Natural killer cell (primary cell): ENCODE results near the gene RBM47. TPM values are rescaled to one million over a fixed set of nuclear protein-coding genes. Genes with fewer than 3 reads are reported as not detected.

Experiments used
- ATAC-seq, 3 donors: fragments of 150-1000 bp in 2 of 3; fragments of 200-7000 bp in 1 of 3; cut with Tn5 transposase; 1 replicate in 1 of 3; 2 replicates in 2 of 3; pipeline ENCODE4 v1.10.0; 2021; ENCODE audit warnings: mild to moderate bottlenecking in 2 of 3, moderate library complexity in 2 of 3
- DNase-seq, 2 donors: peaks; one replicate each; pipeline versions ENCODE4 v3.0.0 to v3.0.0-alpha.2; 2013 to 2021; ENCODE audit warnings: mixed read lengths in 1 of 2
- H3K27ac ChIP-seq: one replicate; pipeline ENCODE4 v1.5.1; 2013; ENCODE audit warnings: mild to moderate bottlenecking, low read length
- H3K27me3 ChIP-seq: one replicate; pipeline ENCODE4 v1.6.1; 2013; ENCODE audit warnings: low read length; ENCODE audit not compliant: control insufficient read depth, insufficient read depth
- H3K36me3 ChIP-seq: one replicate; pipeline ENCODE4 v1.6.1; 2013; ENCODE audit warnings: low read length; ENCODE audit not compliant: control insufficient read depth, insufficient read depth
- H3K4me1 ChIP-seq: one replicate; pipeline ENCODE4 v1.6.1; 2013; ENCODE audit warnings: low read length; ENCODE audit not compliant: control insufficient read depth, insufficient read depth
- H3K4me3 ChIP-seq: one replicate; pipeline ENCODE4 v1.5.1; 2013; ENCODE audit warnings: low read length
- H3K9me3 ChIP-seq: one replicate; pipeline ENCODE4 v1.6.1; 2013; ENCODE audit warnings: low read length; ENCODE audit not compliant: control insufficient read depth, insufficient read depth
- H3K27ac Mint-ChIP-seq, 2 donors: one replicate each; pipeline ENCODE4 v1.8.0; 2022; ENCODE audit warnings: mild to moderate bottlenecking in 2 of 2, mixed read lengths in 2 of 2, moderate library complexity in 1 of 2
- H3K27me3 Mint-ChIP-seq, 2 donors: one replicate each; pipeline ENCODE4 v1.8.0; 2022; ENCODE audit warnings: low read depth in 2 of 2, mixed read lengths in 2 of 2
- H3K36me3 Mint-ChIP-seq: one replicate; pipeline ENCODE4 v1.8.0; 2022; ENCODE audit warnings: mixed read lengths
- H3K4me1 Mint-ChIP-seq, 2 donors: one replicate each; pipeline ENCODE4 v1.8.0; 2022; ENCODE audit warnings: mixed read lengths in 2 of 2
- H3K4me3 Mint-ChIP-seq: one replicate; pipeline ENCODE4 v1.8.0; 2022; ENCODE audit warnings: mild to moderate bottlenecking, moderate library complexity, mixed read lengths
- H3K9me3 Mint-ChIP-seq, 2 donors: one replicate each; pipeline ENCODE4 v1.8.0; 2022; ENCODE audit warnings: mixed read lengths in 2 of 2
- CTCF ChIP-seq: fragments of 200-600 bp; IDR thresholded peaks from one replicate; pipeline ENCODE4 v1.8.0; 2022; ENCODE audit warnings: antibody characterized with exemption
- WGBS: methylation state at CpG from one replicate; pipeline ENCODE4 v1.1.7; 2013; ENCODE audit warnings: missing lambda C conversion rate; ENCODE audit not compliant: insufficient coverage; 5-methylcytosine and 5-hydroxymethylcytosine counted together
- intact Hi-C: fragments of 100-400 bp; cut with micrococcal nuclease; formaldehyde crosslinking; loops from one replicate; pipeline ENCODE4 v1.14.2; 2022
- total RNA-seq, 4 donors: library from RNA; stranded (reverse); fragments of 120-200 nt in 1 of 4; gene quantifications; one replicate each; pipeline versions ENCODE4 v1.2.3 to v1.2.4, GENCODE V29; 2013 to 2022

The RBM47 gene
- total RNA-seq, 3 donors from 2014 or later (not counting 1 experiment from before 2014, with no cell fraction given) = 2.0 to 7.7 (median 3.9) TPM

GRCh38 chr4:40427128-40427527, 202.5 kb downstream of the RBM47 start:
- Mint-ChIP-seq H3K4me3 (no peak overlapping the region), H3K36me3 (no peaks in the 10 kb centered on the region), H3K4me1 (no peaks in the 10 kb centered on the region), H3K27me3 (peaks cover 4 to 11% of the 10 kb centered on the region in 2 donors), H3K27ac (no peak overlapping the region), H3K9me3 (no peaks in the 10 kb centered on the region)
- intact Hi-C loops = no loop called here
- 41% methylated on average over 3 of the region's 3 CpGs for WGBS
- Histone ChIP-seq H3K27ac (no peak overlapping the region), H3K4me1 (no peaks in the 10 kb centered on the region), H3K36me3 (no peaks in the 10 kb centered on the region), H3K4me3 (no peak overlapping the region), H3K9me3 (no peaks in the 10 kb centered on the region), H3K27me3 (no peaks in the 10 kb centered on the region)
- ATAC-seq (no peak), DNase-seq (no peak)
- no peak for TF ChIP-seq CTCF

GRCh38 chr4:40425799-40426574, 203.7 kb downstream of the RBM47 start:
- intact Hi-C loops = no loop called here
- 95% methylated on average over 24 of the region's 24 CpGs for WGBS
- no peak for TF ChIP-seq CTCF
- Mint-ChIP-seq H3K27ac (no peak overlapping the region), H3K9me3 (no peaks in the 10 kb centered on the region), H3K4me3 (no peak overlapping the region), H3K36me3 (no peaks in the 10 kb centered on the region), H3K4me1 (no peaks in the 10 kb centered on the region), H3K27me3 (peaks cover 4 to 11% of the 10 kb centered on the region in 2 donors)
- ATAC-seq (no peak), DNase-seq (no peak)
- Histone ChIP-seq H3K36me3 (no peaks in the 10 kb centered on the region), H3K9me3 (no peaks in the 10 kb centered on the region), H3K27me3 (no peaks in the 10 kb centered on the region), H3K4me1 (no peaks in the 10 kb centered on the region), H3K4me3 (no peak overlapping the region), H3K27ac (no peak overlapping the region)

GRCh38 chr4:40423735-40424134, 205.9 kb downstream of the RBM47 start:
- H3K27me3 Mint-ChIP-seq = peaks cover 4 to 11% of the 10 kb centered on the region in 2 donors
- H3K4me3 Mint-ChIP-seq = no peak overlapping the region
- no peaks in the 10 kb centered on the region for H3K9me3 Mint-ChIP-seq
- no peaks in the 10 kb centered on the region for H3K4me1 Mint-ChIP-seq
- ATAC-seq (no peak), DNase-seq (no peak)
- Histone ChIP-seq H3K36me3 (no peaks in the 10 kb centered on the region), H3K27me3 (no peaks in the 10 kb centered on the region), H3K27ac (no peak overlapping the region), H3K4me3 (no peak overlapping the region), H3K9me3 (no peaks in the 10 kb centered on the region), H3K4me1 (no peaks in the 10 kb centered on the region)
- intact Hi-C loops = no loop called here
- no peak overlapping the region for H3K27ac Mint-ChIP-seq
- no peak for TF ChIP-seq CTCF
- WGBS = 100% methylated on average over 2 of the region's 3 CpGs
- no peaks in the 10 kb centered on the region for H3K36me3 Mint-ChIP-seq
